ENCODE measurements around the gene DENND10.
A peak's percentile ranks its signal among the peaks of the same experiment; 100 is the strongest.
"Not testable (repeated sequence)": the region's sequence is repeated elsewhere in the genome, so short reads cannot be mapped to it uniquely, and the experiment has no call there.

DENND10 gene

GRCh38 chr10:119176166-119176565 is 72.3 kb downstream of the DENND10 start:
- no peak for DNase-seq

DNA sequence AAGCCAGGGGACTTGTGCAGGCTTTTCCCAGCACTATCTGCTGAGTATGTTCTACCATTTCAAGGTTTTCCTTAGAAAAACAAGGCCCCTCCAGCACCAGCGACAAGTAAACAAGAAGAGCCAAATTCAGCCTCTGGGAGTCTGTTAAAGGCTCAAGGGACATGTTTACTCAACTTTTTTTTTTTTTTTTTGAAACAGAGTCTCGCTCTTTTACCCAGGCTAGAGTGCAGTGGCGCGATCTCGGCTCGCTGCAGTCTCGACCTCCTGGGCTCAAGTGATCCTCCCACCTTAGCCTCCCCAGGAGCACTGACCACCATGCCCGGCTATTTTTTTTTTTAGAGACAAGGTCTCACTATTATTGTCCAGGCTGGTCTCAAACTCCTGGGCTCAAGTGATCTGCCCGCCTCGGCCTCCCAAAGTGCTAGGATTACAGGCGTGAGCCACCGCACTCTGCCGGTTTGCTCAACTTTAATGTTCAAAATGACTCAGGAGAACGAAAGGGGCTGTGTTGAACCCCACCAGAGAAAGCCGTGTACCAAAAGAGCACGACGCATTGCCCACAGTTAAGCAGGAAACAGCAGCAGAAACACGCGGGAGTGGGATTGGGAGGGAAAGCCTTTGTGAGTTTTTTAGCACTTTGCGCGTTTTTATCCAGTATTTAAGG is 73.9 kb downstream of the DENND10 start:
- no peak for DNase-seq

GRCh38 chr10:119178372-119179119 is 74.6 kb downstream of the DENND10 start, which contains the start of gene PRDX3:
PRDX3 (minus strand) TSS chr10:119178812; CDS start chr10:119178790, 22 bp downstream.
- DNase-seq: peak; percentile 90

DNA sequence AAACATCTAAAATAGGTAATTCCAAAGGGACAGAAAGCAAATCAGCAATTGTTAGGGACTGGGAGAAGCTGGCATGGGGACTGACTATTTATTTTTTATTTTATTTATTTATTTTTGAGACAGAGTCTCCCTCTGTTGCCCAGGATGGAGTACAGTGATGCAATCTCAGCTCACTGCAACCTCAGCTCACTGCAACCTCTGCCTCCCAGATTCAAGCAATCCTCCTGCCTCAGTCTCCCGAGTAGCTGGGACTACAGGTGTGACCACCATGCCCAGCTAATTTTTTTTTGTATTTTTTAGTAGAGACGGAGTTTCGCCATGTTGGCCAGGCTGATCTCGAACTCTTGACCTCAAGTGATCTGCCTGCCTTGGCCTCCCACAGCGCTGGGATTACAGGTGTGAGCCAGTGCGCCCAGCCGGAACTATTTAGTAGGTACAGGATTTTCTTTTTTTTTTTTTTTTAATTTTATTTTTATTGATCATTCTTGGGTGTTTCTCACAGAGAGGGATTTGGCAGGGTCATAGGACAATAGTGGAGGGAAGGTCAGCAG is 77.0 kb downstream of the DENND10 start:
- not testable (repeated sequence) for DNase-seq

DNA sequence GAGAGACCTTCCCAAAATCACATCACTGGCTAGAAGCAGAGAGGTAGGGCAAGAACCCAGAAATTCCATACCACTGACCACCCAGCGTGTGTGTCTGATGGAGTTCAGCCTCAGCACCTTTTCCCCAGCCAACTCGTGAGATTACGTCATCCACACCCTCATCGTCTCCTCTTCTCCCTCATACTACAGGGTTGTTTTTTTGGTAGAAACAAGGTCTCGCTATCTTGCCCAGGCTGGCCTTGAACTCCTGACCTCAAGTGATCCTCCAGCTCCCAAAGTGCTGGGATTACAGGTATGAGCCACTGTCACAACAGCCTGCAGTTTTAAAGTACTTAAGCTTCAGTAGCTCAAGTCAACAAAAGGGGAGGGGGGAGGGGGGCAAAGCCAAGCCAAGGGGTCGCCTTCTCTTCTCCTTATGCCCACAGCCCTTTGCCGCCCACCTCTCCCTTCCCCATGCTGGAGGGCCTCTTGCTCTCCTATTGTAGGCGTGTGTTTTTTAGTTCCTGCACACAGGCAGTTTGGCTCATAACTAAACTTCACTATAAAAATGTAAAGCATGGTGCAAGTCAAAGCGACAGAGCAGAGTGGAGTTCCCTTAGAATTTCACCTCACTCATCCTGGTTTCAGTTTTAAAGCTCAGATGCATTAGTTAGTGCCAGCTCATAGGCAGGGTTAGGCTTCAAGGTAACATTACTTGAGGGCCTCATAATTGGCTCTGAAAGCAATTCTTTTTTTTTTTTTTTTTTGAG is 79.9 kb downstream of the DENND10 start:
- no peak for DNase-seq
